Activated CD8-positive, alpha-beta T cell treated with anti-CD3 and anti-CD28 coated beads for 36 hours (primary cell): ENCODE data around the gene LTA. TPM values are rescaled to one million over a fixed set of nuclear protein-coding genes. Genes with fewer than 3 reads are reported as not detected.

Experiments used
- ATAC-seq: fragments of 200-7000 bp; cut with Tn5 transposase; one replicate; pipeline ENCODE4 v1.10.0; 2021; ENCODE audit warnings: mild to moderate bottlenecking, moderate library complexity
- CTCF ChIA-PET: fragments of 350-600 bp; sonication (Branson Sonifier 250); formaldehyde crosslinking; loops from one replicate; lab custom pipeline; 2021; ENCODE audit warnings: antibody characterized with exemption; lab: Charles Lee
- POLR2A ChIA-PET: fragments of 350-600 bp; sonication (Branson Sonifier 250); formaldehyde crosslinking; loops from one replicate; lab custom pipeline; 2021; ENCODE audit warnings: antibody characterized with exemption; lab: Charles Lee
- DNase-seq: peaks from one replicate; pipeline ENCODE4 v3.0.0-alpha.2; 2020
- H3K27ac Mint-ChIP-seq: one replicate; pipeline ENCODE4 v1.8.0; 2021; ENCODE audit warnings: mild to moderate bottlenecking, mixed read lengths
- H3K27me3 Mint-ChIP-seq: one replicate; pipeline ENCODE4 v1.8.0; 2021; ENCODE audit warnings: mixed read lengths
- H3K36me3 Mint-ChIP-seq: one replicate; pipeline ENCODE4 v1.8.0; 2021; ENCODE audit warnings: low read depth, mixed read lengths
- H3K4me1 Mint-ChIP-seq: one replicate; pipeline ENCODE4 v1.8.0; 2021; ENCODE audit warnings: low read depth, mixed read lengths
- H3K4me3 Mint-ChIP-seq: one replicate; pipeline ENCODE4 v1.8.0; 2021; ENCODE audit warnings: mild to moderate bottlenecking, moderate library complexity, mixed read lengths
- H3K9me3 Mint-ChIP-seq: one replicate; pipeline ENCODE4 v1.8.0; 2021; ENCODE audit warnings: mixed read lengths
- intact Hi-C: fragments of 100-400 bp; cut with micrococcal nuclease; formaldehyde crosslinking; loops from one replicate; pipeline ENCODE4 v1.10.0; 2022
- total RNA-seq, 2 experiments: library from RNA; stranded (reverse); gene quantifications; one replicate each; pipeline ENCODE4 v1.2.3, GENCODE V29; 2021
- TF ChIP-seq, protein P1 (sequence below): fragments of 200-600 bp; IDR thresholded peaks from one replicate; pipeline ENCODE4 v1.8.0; 2022; ENCODE audit warnings: antibody characterized with exemption, mild to moderate bottlenecking

LTA gene
- total RNA-seq, 2 experiments from 2014 or later, result 713 to 724 TPM

DNA sequence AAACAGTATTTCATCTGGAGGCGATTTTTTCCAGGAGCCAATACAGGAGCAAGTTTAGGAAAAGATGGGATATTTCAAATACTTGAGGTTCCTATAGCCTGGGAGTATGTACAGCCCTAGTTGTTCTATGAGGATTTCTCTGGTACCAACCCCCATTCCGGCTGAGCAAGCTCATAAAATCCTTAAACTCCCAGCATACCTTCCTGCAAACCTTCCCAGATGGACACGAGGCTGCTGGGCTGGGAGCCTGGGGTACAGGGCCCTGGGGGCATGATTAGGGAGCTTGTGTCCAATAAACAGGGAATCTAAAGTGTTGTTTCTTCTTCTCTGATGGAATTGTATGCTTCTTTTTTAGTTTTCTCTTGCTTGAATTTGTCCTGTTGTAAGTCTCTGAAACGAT is 49.9 kb downstream of the LTA start:
- Mint-ChIP-seq H3K27ac (peak overlapping the region; percentile 95), H3K27me3 (no peaks in the 10 kb centered on the region), H3K36me3 (peaks cover 76% of the 10 kb centered on the region), H3K9me3 (no peaks in the 10 kb centered on the region), H3K4me1 (peaks cover 43% of the 10 kb centered on the region), H3K4me3 (peak overlapping the region; percentile 95)
- TF ChIP-seq, protein P1, sequence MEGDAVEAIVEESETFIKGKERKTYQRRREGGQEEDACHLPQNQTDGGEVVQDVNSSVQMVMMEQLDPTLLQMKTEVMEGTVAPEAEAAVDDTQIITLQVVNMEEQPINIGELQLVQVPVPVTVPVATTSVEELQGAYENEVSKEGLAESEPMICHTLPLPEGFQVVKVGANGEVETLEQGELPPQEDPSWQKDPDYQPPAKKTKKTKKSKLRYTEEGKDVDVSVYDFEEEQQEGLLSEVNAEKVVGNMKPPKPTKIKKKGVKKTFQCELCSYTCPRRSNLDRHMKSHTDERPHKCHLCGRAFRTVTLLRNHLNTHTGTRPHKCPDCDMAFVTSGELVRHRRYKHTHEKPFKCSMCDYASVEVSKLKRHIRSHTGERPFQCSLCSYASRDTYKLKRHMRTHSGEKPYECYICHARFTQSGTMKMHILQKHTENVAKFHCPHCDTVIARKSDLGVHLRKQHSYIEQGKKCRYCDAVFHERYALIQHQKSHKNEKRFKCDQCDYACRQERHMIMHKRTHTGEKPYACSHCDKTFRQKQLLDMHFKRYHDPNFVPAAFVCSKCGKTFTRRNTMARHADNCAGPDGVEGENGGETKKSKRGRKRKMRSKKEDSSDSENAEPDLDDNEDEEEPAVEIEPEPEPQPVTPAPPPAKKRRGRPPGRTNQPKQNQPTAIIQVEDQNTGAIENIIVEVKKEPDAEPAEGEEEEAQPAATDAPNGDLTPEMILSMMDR, result no peak
- intact Hi-C loops, result loop anchor here (2.0 kb wide), 1 partner anchor 43 kb away; the partner anchor contains the start of gene GPANK1
- ChIA-PET CTCF (interaction anchor here (1.2 to 2.1 kb wide), 9 partner anchors 12 to 128 kb away, joined by 3 to 6 read pairs (median 4); partner anchors contain the start of genes BAG6, DDX39B and NFKBIL1), POLR2A (interaction anchor here (0.8 to 11.4 kb wide), 16 partner anchors 8 to 237 kb away, joined by 3 to 235 read pairs (median 6); partner anchors contain the start of genes APOM, BAG6, C6orf47 and CSNK2B)
- ATAC-seq (no peak), DNase-seq (no peak)

DNA sequence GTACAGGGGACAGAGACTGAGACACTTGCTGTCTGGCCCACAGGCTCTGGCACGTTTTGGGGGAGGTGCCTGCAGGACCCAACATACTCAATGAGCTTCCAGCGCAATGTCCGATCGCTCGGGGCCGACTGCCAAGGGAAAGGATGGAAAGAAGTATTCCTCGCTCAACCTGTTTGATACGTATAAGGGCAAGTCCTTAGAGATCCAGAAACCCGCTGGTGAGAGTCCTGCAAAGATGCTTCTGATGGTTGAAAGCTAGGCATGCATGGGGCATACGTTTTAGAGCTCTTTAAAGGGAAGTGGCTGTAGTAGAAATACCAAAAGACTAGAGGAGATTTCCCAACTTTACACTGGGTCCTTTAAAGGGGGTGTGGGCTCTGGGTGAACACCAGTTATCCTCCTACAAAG is 50.6 kb downstream of the LTA start:
- peaks cover 79% of the 10 kb centered on the region for H3K36me3 Mint-ChIP-seq
- TF ChIP-seq, protein P1, result no peak
- peaks cover 39% of the 10 kb centered on the region for H3K4me1 Mint-ChIP-seq
- intact Hi-C loops, result no loop called here
- no peak for DNase-seq
- ChIA-PET POLR2A (interaction anchor here (0.6 to 11.4 kb wide), 16 partner anchors 18 to 237 kb away, joined by 3 to 235 read pairs (median 5); partner anchors contain the start of genes APOM, ATP6V1G2, BAG6 and C6orf47), CTCF (interaction anchor here (0.9 to 2.1 kb wide), 9 partner anchors 11 to 128 kb away, joined by 3 to 6 read pairs (median 4); partner anchors contain the start of genes DDX39B and NFKBIL1)
- H3K9me3 Mint-ChIP-seq, result no peaks in the 10 kb centered on the region
- no peak for ATAC-seq
- H3K27ac Mint-ChIP-seq, result peak overlapping the region; percentile 95
- H3K4me3 Mint-ChIP-seq, result peak overlapping the region; percentile 95
- no peaks in the 10 kb centered on the region for H3K27me3 Mint-ChIP-seq

Other genes starting within 250 kb of the LTA start
- gene HLA-B, start 215.1 kb upstream of the LTA start, total RNA-seq, result 1,000 to 10,000 TPM; 2,892 to 2,968 TPM
- gene MICA, start 168.7 kb upstream of the LTA start, total RNA-seq, result 1 to 10 TPM; 5.6 to 6.0 TPM
- 10 to 100 TPM; 17.0 to 17.7 TPM for gene MICB, start 74.1 kb upstream of the LTA start, total RNA-seq
- gene MCCD1, start 43.3 kb upstream of the LTA start, total RNA-seq, result not detected
- 100 to 1,000 TPM; 568 to 572 TPM for gene DDX39B, start 30.3 kb upstream of the LTA start, total RNA-seq
- gene ATP6V1G2, start 25.7 kb upstream of the LTA start, total RNA-seq, result 1 to 10 TPM in 1 of 2 experiments, under 1 TPM in 1; 0.86 to 1.1 TPM
- gene NFKBIL1, start 24.7 kb upstream of the LTA start, total RNA-seq, result 10 to 100 TPM; 11.3 to 13.0 TPM
- 10 to 100 TPM; 89.2 to 92.5 TPM for gene TNF, start 3.3 kb downstream of the LTA start, total RNA-seq
- 100 to 1,000 TPM; 368 to 375 TPM for gene LTB, start 10.1 kb downstream of the LTA start, total RNA-seq
- 10 to 100 TPM; 40.4 to 43.6 TPM for gene LST1, start 14.0 kb downstream of the LTA start, total RNA-seq
- 10 to 100 TPM; 60.1 to 60.3 TPM for gene NCR3, start 20.7 kb downstream of the LTA start, total RNA-seq
- gene AIF1, start 42.9 kb downstream of the LTA start, total RNA-seq, result 100 to 1,000 TPM; 240 to 253 TPM
- gene PRRC2A, start 48.4 kb downstream of the LTA start, total RNA-seq, result 100 to 1,000 TPM; 257 to 262 TPM
- 100 to 1,000 TPM; 303 to 318 TPM for gene BAG6, start 80.4 kb downstream of the LTA start, total RNA-seq
- gene APOM, start 83.6 kb downstream of the LTA start, total RNA-seq, result 1 to 10 TPM; 4.4 to 4.9 TPM
- 10 to 100 TPM; 11.4 to 11.7 TPM for gene C6orf47, start 88.5 kb downstream of the LTA start, total RNA-seq
- 10 to 100 TPM; 29.4 to 30.9 TPM for gene GPANK1, start 92.7 kb downstream of the LTA start, total RNA-seq
- gene CSNK2B, start 93.8 kb downstream of the LTA start, total RNA-seq, result 100 to 1,000 TPM; 241 to 247 TPM
- gene LY6G5B, start 97.7 kb downstream of the LTA start, total RNA-seq, result 10 to 100 TPM; 14.7 to 16.1 TPM
- 1 to 10 TPM; 1.6 to 2.3 TPM for gene LY6G5C, start 108.8 kb downstream of the LTA start, total RNA-seq
- gene ABHD16A, start 131.0 kb downstream of the LTA start, total RNA-seq, result 10 to 100 TPM; 23.7 to 24.3 TPM
- not detected for gene LY6G6F, start 134.6 kb downstream of the LTA start, total RNA-seq
- not detected for gene LY6G6D, start 143.1 kb downstream of the LTA start, total RNA-seq
- gene LY6G6C, start 149.5 kb downstream of the LTA start, total RNA-seq, result not detected
- under 1 TPM; 0.65 to 0.81 TPM for gene MPIG6B, start 151.1 kb downstream of the LTA start, total RNA-seq
- 1 to 10 TPM; 6.3 to 6.9 TPM for gene DDAH2, start 157.0 kb downstream of the LTA start, total RNA-seq
- 100 to 1,000 TPM; 334 to 346 TPM for gene CLIC1, start 164.2 kb downstream of the LTA start, total RNA-seq
- gene MSH5, start 167.7 kb downstream of the LTA start, total RNA-seq, result 100 to 1,000 TPM in 1 of 2 experiments, 10 to 100 TPM in 1; 96.9 to 105 TPM
- 10 to 100 TPM; 13.6 to 18.7 TPM for gene SAPCD1, start 190.4 kb downstream of the LTA start, total RNA-seq
- gene VWA7, start 205.0 kb downstream of the LTA start, total RNA-seq, result 1 to 10 TPM; 1.6 TPM
- 100 to 1,000 TPM; 150 to 153 TPM for gene VARS1, start 223.5 kb downstream of the LTA start, total RNA-seq
- gene LSM2, start 234.7 kb downstream of the LTA start, total RNA-seq, result 100 to 1,000 TPM; 117 to 120 TPM
- 1 to 10 TPM; 1.7 to 2.0 TPM for gene HSPA1L, start 243.0 kb downstream of the LTA start, total RNA-seq
- gene HSPA1A, start 243.3 kb downstream of the LTA start, total RNA-seq, result 10 to 100 TPM; 36.6 to 37.8 TPM